Keratinocyte (primary cell): ENCODE data around the gene TNS3.

Experiments used
- CTCF ChIP-seq, 3 experiments: IDR thresholded peaks in 1 of 3; conservative IDR thresholded peaks in 1 of 3; optimal IDR thresholded peaks in 1 of 3; 2 replicates in 2 of 3; 3 replicates in 1 of 3; pipeline versions ENCODE3 to v1.5.1; 2011; ENCODE audit warnings: low read length in 3 of 3, mild to moderate bottlenecking in 3 of 3, moderate library complexity in 2 of 3, control low read depth in 1 of 3, inconsistent platforms in 1 of 3; ENCODE audit not compliant: insufficient read depth in 2 of 3; ENCODE audit errors: extremely low read depth in 1 of 3
- EZH2 ChIP-seq: IDR thresholded peaks from one replicate; pipeline ENCODE4 v1.6.1; 2012; ENCODE audit warnings: inconsistent platforms, mild to moderate bottlenecking, low read length, moderate library complexity

GRCh38 chr7:47400741-47401206 lies 181.1 kb downstream of the TNS3 start:
- TF ChIP-seq CTCF (optimal IDR thresholded peaks at IDR 0.05 in 1 of 3, IDR thresholded peaks at IDR 0.05 in 1 of 3, conservative IDR thresholded peaks at IDR 0.05 in 1 of 3; ENCODE audit: extremely low read depth in 1 of 3, insufficient read depth in 2 of 3, low read length in 3 of 3), result no peak
- TF ChIP-seq EZH2, result no peak
